ENCODE measurements around the gene ATOX1.

GRCh38 chr5:151696470-151697061 lies 61.9 kb downstream of the ATOX1 start:
- no peak for TF ChIP-seq CTCF (IDR thresholded peaks at IDR 0.05; ENCODE audit: low read depth, low read length, poor library complexity, severe bottlenecking)
- TF ChIP-seq EZH2phosphoT487 (IDR thresholded peaks at IDR 0.05; ENCODE audit: borderline replicate concordance, low read length) = no peak

Data from DOHH2 (cell line).